CD4-positive, alpha-beta T cell (primary cell): ENCODE data around the gene PPP1R14C. TPM values are rescaled to one million over a fixed set of nuclear protein-coding genes. Genes with fewer than 3 reads are reported as not detected.

Experiments used
- ATAC-seq: fragments of 200-7000 bp; cut with Tn5 transposase; one replicate; pipeline ENCODE4 v1.10.0; 2022; ENCODE audit warnings: mild to moderate bottlenecking; ENCODE audit not compliant: poor library complexity
- CTCF ChIA-PET: fragments of 350-600 bp; sonication (Branson Sonifier 250); formaldehyde crosslinking; loops from one replicate; lab custom pipeline; 2021; ENCODE audit warnings: antibody characterized with exemption, inconsistent platforms; lab: Charles Lee
- POLR2A ChIA-PET: fragments of 350-600 bp; sonication (Branson Sonifier 250); formaldehyde crosslinking; loops from one replicate; lab custom pipeline; 2021; ENCODE audit warnings: antibody characterized with exemption, inconsistent platforms; lab: Charles Lee
- DNase-seq, 14 experiments: peaks; one replicate each; pipeline ENCODE4 v3.0.0-alpha.2; 2013 to 2020; ENCODE audit warnings: mixed read lengths in 2 of 14
- H3K27ac ChIP-seq, 2 donors: one replicate each; pipeline versions ENCODE4 v1.5.1 to v1.7.0; 2013; ENCODE audit warnings: low read length in 2 of 2, low read depth in 1 of 2, mild to moderate bottlenecking in 1 of 2
- H3K27me3 ChIP-seq, 2 experiments: 1 replicate in 1 of 2; 2 replicates in 1 of 2; pipeline versions ENCODE4 v1.6.1 to v1.7.0; 2013; ENCODE audit warnings: low read length in 2 of 2, control low read depth in 1 of 2, mild to moderate bottlenecking in 1 of 2, moderate library complexity in 1 of 2; ENCODE audit not compliant: insufficient read depth in 2 of 2, control insufficient read depth in 1 of 2
- H3K36me3 ChIP-seq: one replicate; pipeline ENCODE4 v1.6.1; 2013; ENCODE audit warnings: low read length, control low read depth; ENCODE audit not compliant: insufficient read depth
- H3K4me1 ChIP-seq: one replicate; pipeline ENCODE4 v1.6.1; 2013; ENCODE audit warnings: low read length, control low read depth; ENCODE audit not compliant: insufficient read depth
- H3K4me3 ChIP-seq: one replicate; pipeline ENCODE4 v1.5.1; 2013; ENCODE audit warnings: mild to moderate bottlenecking, low read length, moderate library complexity
- H3K9me3 ChIP-seq, 2 experiments: 1 replicate in 1 of 2; 2 replicates in 1 of 2; pipeline versions ENCODE4 v1.6.1 to v1.7.0; 2013; ENCODE audit warnings: low read length in 2 of 2, mild to moderate bottlenecking in 2 of 2, control low read depth in 1 of 2, moderate library complexity in 1 of 2; ENCODE audit not compliant: control insufficient read depth in 1 of 2, insufficient read depth in 1 of 2
- H3K27ac Mint-ChIP-seq: one replicate; pipeline ENCODE4 v1.8.0; 2020; ENCODE audit warnings: mixed read lengths
- H3K27me3 Mint-ChIP-seq: one replicate; pipeline ENCODE4 v1.8.0; 2021; ENCODE audit warnings: mixed read lengths
- H3K36me3 Mint-ChIP-seq: one replicate; pipeline ENCODE4 v1.8.0; 2021; ENCODE audit warnings: low read depth, mixed read lengths
- H3K4me1 Mint-ChIP-seq: one replicate; pipeline ENCODE4 v1.8.0; 2021; ENCODE audit warnings: low read depth, mixed read lengths
- H3K4me3 Mint-ChIP-seq: one replicate; pipeline ENCODE4 v1.8.0; 2020; ENCODE audit warnings: mild to moderate bottlenecking, mixed read lengths
- H3K9me3 Mint-ChIP-seq: one replicate; pipeline ENCODE4 v1.8.0; 2020; ENCODE audit warnings: mixed read lengths
- intact Hi-C, 2 experiments: fragments of 100-400 bp; cut with DNase I in 1 of 2; cut with micrococcal nuclease in 1 of 2; formaldehyde crosslinking; loops; one replicate each; pipeline versions ENCODE4 v1.15.1 to v1.9.0; 2023 to 2025; cut with DNase I, micrococcal nuclease
- total RNA-seq, 174 experiments: library from RNA in 2 of 174; stranded (reverse) in 2 of 174; gene quantifications; one replicate each; pipeline ENCODE4 v1.2.3 and lab custom pipeline; 2021 to 2026
- TF ChIP-seq, protein P1 (sequence below): fragments of 200-600 bp; IDR thresholded peaks from one replicate; pipeline ENCODE4 v1.8.0; 2022; ENCODE audit warnings: antibody characterized with exemption, mild to moderate bottlenecking

Gene PPP1R14C
- total RNA-seq, 2 experiments from 2014 or later, result not detected

DNA sequence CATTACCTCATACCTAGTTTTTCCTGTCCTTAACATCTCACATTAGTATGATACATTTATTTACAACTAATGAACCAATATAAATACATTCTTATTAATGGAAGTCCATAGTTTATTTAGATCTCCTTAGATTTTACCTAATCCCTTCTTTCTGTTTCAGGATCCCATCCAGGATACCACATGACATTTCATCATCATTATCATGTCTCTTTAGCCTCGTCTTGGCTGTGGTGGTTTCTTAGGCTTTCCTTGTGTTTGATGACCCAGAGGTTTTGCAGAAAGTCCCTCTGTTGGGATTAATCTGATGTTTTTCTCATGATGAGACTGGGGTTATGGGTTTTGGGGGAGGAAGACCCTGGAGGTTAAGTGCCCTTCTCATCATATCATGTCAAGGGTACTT, 136.7 kb downstream of the PPP1R14C start:
- Histone ChIP-seq H3K4me1 (no peaks in the 10 kb centered on the region), H3K9me3 (no peaks in the 10 kb centered on the region), H3K36me3 (no peaks in the 10 kb centered on the region), H3K4me3 (no peak overlapping the region), H3K27ac (no peak overlapping the region), H3K27me3 (peaks cover 7 to 8% of the 10 kb centered on the region in 2 experiments)
- H3K9me3 Mint-ChIP-seq, result no peaks in the 10 kb centered on the region
- ChIA-PET CTCF (no interaction called here), POLR2A (no interaction called here)
- DNase-seq (no peak), ATAC-seq (no peak)
- intact Hi-C loops, result no loop called here
- H3K36me3 Mint-ChIP-seq, result no peaks in the 10 kb centered on the region
- no peak overlapping the region for H3K4me3 Mint-ChIP-seq
- TF ChIP-seq, protein P1, sequence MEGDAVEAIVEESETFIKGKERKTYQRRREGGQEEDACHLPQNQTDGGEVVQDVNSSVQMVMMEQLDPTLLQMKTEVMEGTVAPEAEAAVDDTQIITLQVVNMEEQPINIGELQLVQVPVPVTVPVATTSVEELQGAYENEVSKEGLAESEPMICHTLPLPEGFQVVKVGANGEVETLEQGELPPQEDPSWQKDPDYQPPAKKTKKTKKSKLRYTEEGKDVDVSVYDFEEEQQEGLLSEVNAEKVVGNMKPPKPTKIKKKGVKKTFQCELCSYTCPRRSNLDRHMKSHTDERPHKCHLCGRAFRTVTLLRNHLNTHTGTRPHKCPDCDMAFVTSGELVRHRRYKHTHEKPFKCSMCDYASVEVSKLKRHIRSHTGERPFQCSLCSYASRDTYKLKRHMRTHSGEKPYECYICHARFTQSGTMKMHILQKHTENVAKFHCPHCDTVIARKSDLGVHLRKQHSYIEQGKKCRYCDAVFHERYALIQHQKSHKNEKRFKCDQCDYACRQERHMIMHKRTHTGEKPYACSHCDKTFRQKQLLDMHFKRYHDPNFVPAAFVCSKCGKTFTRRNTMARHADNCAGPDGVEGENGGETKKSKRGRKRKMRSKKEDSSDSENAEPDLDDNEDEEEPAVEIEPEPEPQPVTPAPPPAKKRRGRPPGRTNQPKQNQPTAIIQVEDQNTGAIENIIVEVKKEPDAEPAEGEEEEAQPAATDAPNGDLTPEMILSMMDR, result no peak
- no peaks in the 10 kb centered on the region for H3K4me1 Mint-ChIP-seq
- H3K27me3 Mint-ChIP-seq, result peaks cover 32% of the 10 kb centered on the region
- H3K27ac Mint-ChIP-seq, result no peak overlapping the region

DNA sequence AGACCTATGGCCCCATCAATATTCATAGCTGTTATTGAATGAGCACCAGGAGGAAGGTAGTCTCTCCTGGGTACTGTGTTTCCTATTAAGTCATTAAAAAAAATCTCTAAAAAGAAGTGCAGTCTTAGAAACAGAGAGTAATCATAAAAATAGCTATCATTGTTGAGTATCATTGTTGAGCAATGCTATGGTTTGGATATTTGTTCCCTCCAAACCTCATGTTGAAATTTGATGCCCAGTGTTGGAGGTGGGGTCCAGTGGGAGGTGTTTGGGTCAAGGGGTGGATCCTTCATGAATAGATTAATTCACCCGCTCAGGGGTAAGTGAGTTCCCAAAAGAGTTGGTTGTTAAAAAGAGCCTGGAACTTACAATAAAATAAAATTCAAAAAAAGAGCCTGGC, 137.9 kb downstream of the PPP1R14C start:
- H3K4me3 Mint-ChIP-seq, result no peak overlapping the region
- peaks cover 42% of the 10 kb centered on the region for H3K27me3 Mint-ChIP-seq
- Histone ChIP-seq H3K9me3 (no peaks in the 10 kb centered on the region), H3K4me1 (no peaks in the 10 kb centered on the region), H3K4me3 (no peak overlapping the region), H3K27me3 (peaks cover 8 to 10% of the 10 kb centered on the region in 2 experiments), H3K27ac (no peak overlapping the region), H3K36me3 (no peaks in the 10 kb centered on the region)
- no peaks in the 10 kb centered on the region for H3K9me3 Mint-ChIP-seq
- ChIA-PET CTCF (no interaction called here), POLR2A (no interaction called here)
- DNase-seq (no peak), ATAC-seq (no peak)
- no peak overlapping the region for H3K27ac Mint-ChIP-seq
- intact Hi-C loops, result no loop called here
- no peaks in the 10 kb centered on the region for H3K36me3 Mint-ChIP-seq
- H3K4me1 Mint-ChIP-seq, result no peaks in the 10 kb centered on the region
- TF ChIP-seq, protein P1, result no peak

DNA sequence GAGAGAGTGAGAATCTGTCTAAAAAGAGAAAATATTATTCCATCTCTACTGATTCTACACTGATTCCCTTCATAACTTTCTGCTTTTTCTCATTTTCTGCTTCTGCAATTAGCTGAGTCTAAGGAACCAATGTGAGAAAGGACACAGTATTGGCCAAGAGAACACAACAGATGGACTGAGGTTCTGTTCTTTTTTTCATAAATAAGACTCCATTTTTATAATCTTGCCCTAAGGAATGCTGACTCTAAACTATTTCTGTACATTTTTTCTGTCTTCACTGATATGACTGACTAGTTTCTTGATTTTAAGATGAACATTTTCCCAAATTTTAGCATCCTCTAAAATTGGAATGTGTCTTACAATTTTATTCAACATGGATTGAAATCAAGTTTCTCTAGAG, 138.9 kb downstream of the PPP1R14C start:
- H3K27me3 Mint-ChIP-seq, result peaks cover 53% of the 10 kb centered on the region
- H3K27ac Mint-ChIP-seq, result no peak overlapping the region
- intact Hi-C loops, result no loop called here
- ATAC-seq, result no peak
- no peak for DNase-seq
- no peak overlapping the region for H3K4me3 ChIP-seq
- H3K4me1 Mint-ChIP-seq, result no peaks in the 10 kb centered on the region
- H3K27ac ChIP-seq, result no peak overlapping the region
- H3K9me3 Mint-ChIP-seq, result no peaks in the 10 kb centered on the region
- POLR2A ChIA-PET, result no interaction called here
- H3K36me3 Mint-ChIP-seq, result no peaks in the 10 kb centered on the region
- H3K36me3 ChIP-seq, result no peaks in the 10 kb centered on the region
- H3K9me3 ChIP-seq, result no peaks in the 10 kb centered on the region
- CTCF ChIA-PET, result no interaction called here
- H3K4me1 ChIP-seq, result no peaks in the 10 kb centered on the region
- TF ChIP-seq, protein P1, result no peak
- H3K27me3 ChIP-seq, result peaks cover 14% of the 10 kb centered on the region in 2 experiments
- H3K4me3 Mint-ChIP-seq, result no peak overlapping the region
